Measurements from ENCODE around the gene FLT1.

The FLT1 gene

GRCh38 chr13:28346154-28346553 lies 148.8 kb downstream of the FLT1 start:
- Mint-ChIP-seq H3K4me3 (no peak overlapping the region), H3K4me1 (peaks cover 11% of the 10 kb centered on the region), H3K27me3 (ENCODE audit: low read depth) (no peaks in the 10 kb centered on the region), H3K27ac (no peak overlapping the region), H3K9me3 (no peaks in the 10 kb centered on the region), H3K36me3 (ENCODE audit: low read depth) (no peaks in the 10 kb centered on the region)
- TF ChIP-seq CTCF (IDR thresholded peaks at IDR 0.05; ENCODE audit: unreplicated experiment in 3 of 3), result no peak

GRCh38 chr13:28344163-28344562 lies 150.8 kb downstream of the FLT1 start:
- no peaks in the 10 kb centered on the region for H3K36me3 Mint-ChIP-seq (ENCODE audit: low read depth)
- H3K4me1 Mint-ChIP-seq, result peaks cover 16% of the 10 kb centered on the region
- H3K27me3 Mint-ChIP-seq (ENCODE audit: low read depth), result no peaks in the 10 kb centered on the region
- no peak for TF ChIP-seq CTCF (IDR thresholded peaks at IDR 0.05; ENCODE audit: unreplicated experiment in 3 of 3)
- no peaks in the 10 kb centered on the region for H3K9me3 Mint-ChIP-seq
- H3K27ac Mint-ChIP-seq, result peak overlapping the region in 2 of 3 experiments; percentile 1 to 10
- no peak overlapping the region for H3K4me3 Mint-ChIP-seq

GRCh38 chr13:28342251-28342650 lies 152.7 kb downstream of the FLT1 start:
- Mint-ChIP-seq H3K4me1 (peaks cover 35% of the 10 kb centered on the region), H3K36me3 (ENCODE audit: low read depth) (no peaks in the 10 kb centered on the region), H3K4me3 (no peak overlapping the region), H3K27me3 (ENCODE audit: low read depth) (no peaks in the 10 kb centered on the region), H3K27ac (peak overlapping the region; percentile 6 to 40 (median 32)), H3K9me3 (no peaks in the 10 kb centered on the region)
- TF ChIP-seq CTCF (IDR thresholded peaks at IDR 0.05; ENCODE audit: unreplicated experiment in 3 of 3), result no peak

- Mint-ChIP-seq H3K4me3 (no peak overlapping the region), H3K36me3 (ENCODE audit: low read depth) (no peaks in the 10 kb centered on the region), H3K27ac (no peak overlapping the region), H3K27me3 (ENCODE audit: low read depth) (peaks cover 4% of the 10 kb centered on the region), H3K9me3 (no peaks in the 10 kb centered on the region), H3K4me1 (peaks cover 50% of the 10 kb centered on the region)
- no peak for TF ChIP-seq CTCF (IDR thresholded peaks at IDR 0.05; ENCODE audit: unreplicated experiment in 3 of 3)
Measured at GRCh38 chr13:28340272-28340793, 154.6 kb downstream of the FLT1 start.

- Mint-ChIP-seq H3K4me3 (no peak overlapping the region), H3K27me3 (ENCODE audit: low read depth) (peaks cover 11% of the 10 kb centered on the region), H3K9me3 (no peaks in the 10 kb centered on the region), H3K4me1 (peaks cover 53% of the 10 kb centered on the region), H3K27ac (peak overlapping the region in 2 of 3 experiments; percentile 83 to 86), H3K36me3 (ENCODE audit: low read depth) (no peaks in the 10 kb centered on the region)
- TF ChIP-seq CTCF (IDR thresholded peaks at IDR 0.05; ENCODE audit: unreplicated experiment in 3 of 3), result no peak
Measured at GRCh38 chr13:28339419-28339818, 155.5 kb downstream of the FLT1 start.

- no peak for TF ChIP-seq CTCF (IDR thresholded peaks at IDR 0.05; ENCODE audit: unreplicated experiment in 3 of 3)
- Mint-ChIP-seq H3K27ac (peak overlapping the region in 2 of 3 experiments; percentile 83 to 86), H3K27me3 (ENCODE audit: low read depth) (peaks cover 11% of the 10 kb centered on the region), H3K4me3 (no peak overlapping the region), H3K4me1 (peaks cover 47% of the 10 kb centered on the region), H3K36me3 (ENCODE audit: low read depth) (no peaks in the 10 kb centered on the region), H3K9me3 (no peaks in the 10 kb centered on the region)
Measured at GRCh38 chr13:28338742-28339141, 156.2 kb downstream of the FLT1 start.

Measured in nephron (organoid).